Esophagus (tissue), 2 donors: Measurements from ENCODE around the gene RPS19. TPM values are rescaled to one million over a fixed set of nuclear protein-coding genes. Genes with fewer than 3 reads are reported as not detected.

ENCODE experiments used
- H3K27ac ChIP-seq, 2 donors: one replicate each; pipeline ENCODE4 v1.5.1; 2013; ENCODE audit warnings: low read depth in 2 of 2, mild to moderate bottlenecking in 2 of 2, inconsistent platforms in 1 of 2, low read length in 1 of 2, moderate library complexity in 1 of 2
- H3K27me3 ChIP-seq, 2 donors: one replicate each; pipeline ENCODE4 v1.6.1; 2013; ENCODE audit warnings: low read length in 2 of 2, control low read depth in 1 of 2, mild to moderate bottlenecking in 1 of 2; ENCODE audit not compliant: insufficient read depth in 2 of 2, control insufficient read depth in 1 of 2
- H3K36me3 ChIP-seq, 2 donors: one replicate each; pipeline ENCODE4 v1.6.1; 2013; ENCODE audit warnings: low read length in 1 of 2; ENCODE audit not compliant: control insufficient read depth in 2 of 2, insufficient read depth in 2 of 2
- H3K4me1 ChIP-seq, 2 donors: one replicate each; pipeline ENCODE4 v1.6.1; 2013; ENCODE audit warnings: low read length in 1 of 2; ENCODE audit not compliant: control insufficient read depth in 2 of 2, insufficient read depth in 2 of 2
- H3K4me3 ChIP-seq, 2 donors: one replicate each; pipeline ENCODE4 v1.5.1; 2013; ENCODE audit warnings: low read length in 2 of 2, mild to moderate bottlenecking in 2 of 2, low read depth in 1 of 2, moderate library complexity in 1 of 2
- H3K9me3 ChIP-seq, 2 donors: one replicate each; pipeline ENCODE4 v1.6.1; 2013; ENCODE audit warnings: mild to moderate bottlenecking in 2 of 2, low read depth in 1 of 2, low read length in 1 of 2, moderate library complexity in 1 of 2; ENCODE audit not compliant: control insufficient read depth in 2 of 2, insufficient read depth in 1 of 2
- WGBS, 2 donors: extraction: QIAGEN DNeasy Blood & Tissue Kit; methylation state at CpG; one replicate each; pipeline ENCODE4 v1.1.7; 2013; 5-methylcytosine and 5-hydroxymethylcytosine counted together
- polyA plus RNA-seq, 2 donors: library from polyadenylated mRNA; stranded (reverse); fragments of 200-250 nt; gene quantifications; one replicate each; pipeline ENCODE4 v1.2.3, GENCODE V29; 2013
- donor health status: healthy with polysubstance abuse.
- donor health status: Bipolar disorder and iron deficiency.

The RPS19 gene
- polyA plus RNA-seq, 2 donors = 2,678 to 3,536 TPM

GRCh38 chr19:41839211-41839610 lies 20.8 kb upstream of the RPS19 start:
- WGBS, 2 donors = 57 to 58% methylated on average over 2 of the region's 2 CpGs
- Histone ChIP-seq H3K9me3 (no peaks in the 10 kb centered on the region), H3K27me3 (peaks cover 0 to 5% of the 10 kb centered on the region in 2 donors), H3K36me3 (no peaks in the 10 kb centered on the region), H3K4me1 (no peaks in the 10 kb centered on the region), H3K4me3 (no peak overlapping the region), H3K27ac (no peak overlapping the region)

GRCh38 chr19:41843371-41843770 lies 16.7 kb upstream of the RPS19 start:
- Histone ChIP-seq H3K27me3 (peaks cover 0 to 5% of the 10 kb centered on the region in 2 donors), H3K36me3 (no peaks in the 10 kb centered on the region), H3K4me1 (no peaks in the 10 kb centered on the region), H3K9me3 (peaks cover 0 to 6% of the 10 kb centered on the region in 2 donors), H3K4me3 (no peak overlapping the region), H3K27ac (no peak overlapping the region)
- 52 to 58% methylated on average over 7 of the region's 7 CpGs for WGBS, 2 donors

- peaks cover 0 to 6% of the 10 kb centered on the region in 2 donors for H3K9me3 ChIP-seq
- no peaks in the 10 kb centered on the region for H3K4me1 ChIP-seq
- 79 to 83% methylated on average over 30 of the region's 30 CpGs for WGBS, 2 donors
- H3K27ac ChIP-seq = no peak within 1 kb of the TSS
- H3K4me3 ChIP-seq = no peak within 1 kb of the TSS
- H3K36me3 ChIP-seq = no peaks in the 10 kb centered on the region
- no peaks in the 10 kb centered on the region for H3K27me3 ChIP-seq
Measured at GRCh38 chr19:41844601-41845000, 15.5 kb upstream of the RPS19 start, which contains the start of gene LYPD4. TSS of gene LYPD4 (minus strand) at chr19:41844683. CDS start at chr19:41839285, 5,398 bp downstream.

GRCh38 chr19:41845001-41845050 lies 15.2 kb upstream of the RPS19 start, which contains the start of gene DMRTC2:
TSS of gene DMRTC2 (plus strand) at chr19:41845042. CDS start at chr19:41847429, 2,387 bp downstream.
- Histone ChIP-seq H3K4me3 (no peak within 1 kb of the TSS), H3K27ac (no peak within 1 kb of the TSS), H3K27me3 (no peaks in the 10 kb centered on the region), H3K36me3 (no peaks in the 10 kb centered on the region), H3K9me3 (peaks cover 0 to 6% of the 10 kb centered on the region in 2 donors), H3K4me1 (no peaks in the 10 kb centered on the region)
- WGBS, 2 donors = 90 to 95% methylated on average over 3 of the region's 3 CpGs

- Histone ChIP-seq H3K4me1 (no peaks in the 10 kb centered on the region), H3K27me3 (no peaks in the 10 kb centered on the region), H3K36me3 (no peaks in the 10 kb centered on the region), H3K27ac (no peak overlapping the region), H3K4me3 (no peak overlapping the region), H3K9me3 (peaks cover 0 to 6% of the 10 kb centered on the region in 2 donors)
- WGBS, 2 donors = 88 to 92% methylated on average over 23 of the region's 23 CpGs
Measured at GRCh38 chr19:41845051-41845590, 14.9 kb upstream of the RPS19 start.

- H3K4me3 ChIP-seq = no peak overlapping the region
- no peaks in the 10 kb centered on the region for H3K27me3 ChIP-seq
- no peak overlapping the region for H3K27ac ChIP-seq
- no peaks in the 10 kb centered on the region for H3K4me1 ChIP-seq
- no peaks in the 10 kb centered on the region for H3K36me3 ChIP-seq
- peaks cover 0 to 6% of the 10 kb centered on the region in 2 donors for H3K9me3 ChIP-seq
- 86 to 89% methylated on average over 19 of the region's 19 CpGs for WGBS, 2 donors
Measured at GRCh38 chr19:41847351-41848105, 12.5 kb upstream of the RPS19 start.

GRCh38 chr19:41848666-41849065 lies 11.4 kb upstream of the RPS19 start:
- H3K27ac ChIP-seq = no peak overlapping the region

GRCh38 chr19:41849067-41849466 lies 11.0 kb upstream of the RPS19 start:
- no peaks in the 10 kb centered on the region for H3K36me3 ChIP-seq
- peaks cover 0 to 6% of the 10 kb centered on the region in 2 donors for H3K9me3 ChIP-seq
- H3K27ac ChIP-seq = no peak overlapping the region
- WGBS, 2 donors = 76 to 80% methylated on average over 2 of the region's 2 CpGs
- no peaks in the 10 kb centered on the region for H3K4me1 ChIP-seq
- H3K27me3 ChIP-seq = no peaks in the 10 kb centered on the region
- no peak overlapping the region for H3K4me3 ChIP-seq

More at GRCh38 chr19:41848666-41849065, 11.4 kb upstream of the RPS19 start:
- Histone ChIP-seq H3K36me3 (no peaks in the 10 kb centered on the region), H3K4me1 (no peaks in the 10 kb centered on the region), H3K27me3 (no peaks in the 10 kb centered on the region), H3K9me3 (peaks cover 0 to 6% of the 10 kb centered on the region in 2 donors), H3K4me3 (no peak overlapping the region)
- 80 to 87% methylated on average over 6 of the region's 6 CpGs for WGBS, 2 donors

GRCh38 chr19:41850381-41850780 lies 9.7 kb upstream of the RPS19 start:
- WGBS, 2 donors = 63 to 74% methylated on average over 5 of the region's 5 CpGs
- H3K36me3 ChIP-seq = no peaks in the 10 kb centered on the region
- no peaks in the 10 kb centered on the region for H3K9me3 ChIP-seq
- H3K27me3 ChIP-seq = no peaks in the 10 kb centered on the region
- H3K27ac ChIP-seq = no peak overlapping the region
- no peak overlapping the region for H3K4me3 ChIP-seq
- H3K4me1 ChIP-seq = no peaks in the 10 kb centered on the region

GRCh38 chr19:41851456-41851855 lies 8.6 kb upstream of the RPS19 start:
- 26 to 33% methylated on average over 4 of the region's 4 CpGs for WGBS, 2 donors
- Histone ChIP-seq H3K9me3 (no peaks in the 10 kb centered on the region), H3K36me3 (no peaks in the 10 kb centered on the region)

More at GRCh38 chr19:41851456-41851855, 8.6 kb upstream of the RPS19 start:
- Histone ChIP-seq H3K4me3 (no peak overlapping the region), H3K27me3 (no peaks in the 10 kb centered on the region), H3K4me1 (no peaks in the 10 kb centered on the region), H3K27ac (no peak overlapping the region)
